Astrocyte (in vitro differentiated cells and primary cell): Measurements from ENCODE around the gene DENND6A. TPM values are rescaled to one million over a fixed set of nuclear protein-coding genes. Genes with fewer than 3 reads are reported as not detected.
A peak's percentile ranks its signal among the peaks of the same experiment; 100 is the strongest.

Experiments
- DNase-seq: peaks from one replicate; pipeline ENCODE4 v3.0.0-alpha.2; 2010; ENCODE audit warnings: low read depth
- FAIRE-seq: peaks from 2 replicates; lab custom pipeline; 2011; peaks lifted over from hg19 to GRCh38; lab: Jason Lieb, UNC
- H2AFZ ChIP-seq: 2 replicates; pipeline ENCODE4 v1.6.0; 2012; ENCODE audit warnings: low read depth, low read length, inconsistent platforms
- H3K27ac ChIP-seq: 2 replicates; pipeline ENCODE4 v1.5.1; 2011; ENCODE audit warnings: low read depth, low read length, inconsistent platforms
- H3K27me3 ChIP-seq: 2 replicates; pipeline ENCODE4 v1.6.0; 2011; ENCODE audit warnings: low read length, inconsistent platforms; ENCODE audit not compliant: insufficient read depth
- H3K36me3 ChIP-seq: 2 replicates; pipeline ENCODE4 v1.5.1; 2011; ENCODE audit warnings: low read length, inconsistent platforms; ENCODE audit not compliant: insufficient read depth
- H3K4me1 ChIP-seq: 2 replicates; pipeline ENCODE4 v1.5.1; 2011; ENCODE audit warnings: low read length, inconsistent platforms; ENCODE audit not compliant: insufficient read depth
- H3K4me2 ChIP-seq: 2 replicates; pipeline ENCODE4 v1.6.0; 2012; ENCODE audit warnings: low read length, inconsistent platforms
- H3K4me3 ChIP-seq: 2 replicates; pipeline ENCODE4 v1.5.1; 2011; ENCODE audit warnings: low read depth, mild to moderate bottlenecking, low read length, inconsistent platforms; ENCODE audit not compliant: insufficient read depth
- H3K79me2 ChIP-seq: 2 replicates; pipeline ENCODE4 v1.6.0; 2012; ENCODE audit warnings: mild to moderate bottlenecking, low read length, inconsistent platforms; ENCODE audit not compliant: insufficient read depth
- H3K9ac ChIP-seq: 2 replicates; pipeline ENCODE4 v1.6.0; 2012; ENCODE audit warnings: mild to moderate bottlenecking, low read length, inconsistent platforms
- H3K9me3 ChIP-seq: 2 replicates; pipeline ENCODE4 v1.5.1; 2012; ENCODE audit warnings: low read depth, mild to moderate bottlenecking, low read length, inconsistent platforms; ENCODE audit not compliant: insufficient read depth
- H4K20me1 ChIP-seq: 2 replicates; pipeline ENCODE4 v1.6.0; 2012; ENCODE audit warnings: low read length, inconsistent platforms; ENCODE audit not compliant: insufficient read depth
- H3K27ac Mint-ChIP-seq: one replicate; pipeline ENCODE4 v1.8.0; 2021; ENCODE audit warnings: mild to moderate bottlenecking, mixed read lengths; ENCODE audit not compliant: unreplicated experiment
- H3K27me3 Mint-ChIP-seq: one replicate; pipeline ENCODE4 v1.8.0; 2021; ENCODE audit warnings: low read depth, mixed read lengths; ENCODE audit not compliant: unreplicated experiment
- H3K36me3 Mint-ChIP-seq: one replicate; pipeline ENCODE4 v1.8.0; 2021; ENCODE audit warnings: low read depth, mixed read lengths; ENCODE audit not compliant: unreplicated experiment
- H3K4me1 Mint-ChIP-seq: one replicate; pipeline ENCODE4 v1.8.0; 2021; ENCODE audit warnings: low read depth, mixed read lengths; ENCODE audit not compliant: unreplicated experiment
- H3K4me3 Mint-ChIP-seq: one replicate; pipeline ENCODE4 v1.8.0; 2021; ENCODE audit warnings: mild to moderate bottlenecking, moderate library complexity, mixed read lengths; ENCODE audit not compliant: unreplicated experiment
- H3K9me3 Mint-ChIP-seq: one replicate; pipeline ENCODE4 v1.8.0; 2021; ENCODE audit warnings: mild to moderate bottlenecking, mixed read lengths; ENCODE audit not compliant: unreplicated experiment
- EZH2 ChIP-seq: IDR thresholded peaks from 2 replicates; pipeline ENCODE4 v1.6.1; 2012; ENCODE audit warnings: mild to moderate bottlenecking, low read length, inconsistent platforms; ENCODE audit not compliant: insufficient read depth
- total RNA-seq: library from RNA; stranded (reverse); gene quantifications from 2 replicates; pipeline ENCODE4 v1.2.1, GENCODE V29; 2021
- TF ChIP-seq, protein P1 (sequence below): IDR thresholded peaks from 2 replicates; pipeline ENCODE4 v1.5.1; 2011; ENCODE audit warnings: low read depth, mild to moderate bottlenecking, inconsistent platforms, low read length, moderate library complexity; ENCODE audit not compliant: insufficient read depth

Gene DENND6A
- total RNA-seq, 1 donor from 2014 or later: 6.6 TPM

DNA sequence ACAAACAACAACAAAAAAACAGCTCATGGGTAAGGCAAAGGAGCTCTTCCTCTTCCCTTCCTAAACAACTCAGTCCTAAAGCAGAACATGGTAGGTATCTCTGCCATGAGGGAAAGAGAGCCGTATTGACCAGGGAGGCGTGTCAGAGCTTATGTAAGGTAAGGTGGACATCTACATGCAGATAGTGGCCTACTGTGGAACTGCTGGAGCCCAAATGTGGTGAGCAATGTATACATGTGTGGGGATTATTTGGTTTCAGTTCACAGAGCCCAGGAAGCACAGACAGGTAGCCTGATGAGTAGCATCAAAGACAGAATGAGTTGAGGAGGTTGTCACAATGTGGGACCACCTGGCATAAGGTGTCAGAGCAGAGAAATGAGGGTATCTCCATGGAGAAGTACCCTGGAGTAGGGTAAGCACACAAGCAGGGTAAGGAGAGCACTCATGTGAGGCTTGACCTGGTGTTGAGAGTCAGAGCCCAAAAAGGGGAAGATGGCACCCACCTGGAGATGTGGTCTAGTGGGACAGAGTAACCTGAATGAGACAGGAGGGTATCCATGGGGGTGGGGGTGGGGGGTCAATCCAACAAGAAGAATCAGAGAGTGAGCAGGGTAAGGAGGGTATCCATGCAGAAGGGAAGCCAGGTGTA lies 45.5 kb downstream of the DENND6A start:
- no peak for FAIRE-seq
- H3K4me1 Mint-ChIP-seq: peaks cover 9% of the 10 kb centered on the region
- Histone ChIP-seq H3K4me3 (no peak overlapping the region), H3K36me3 (peaks cover 9% of the 10 kb centered on the region), H3K79me2 (no peaks in the 10 kb centered on the region), H3K4me1 (no peaks in the 10 kb centered on the region), H3K27me3 (no peaks in the 10 kb centered on the region), H3K9me3 (no peaks in the 10 kb centered on the region), H3K27ac (no peak overlapping the region), H4K20me1 (peaks cover 17% of the 10 kb centered on the region), H3K4me2 (no peak overlapping the region), H2AFZ (no peak overlapping the region), H3K9ac (no peak overlapping the region)
- DNase-seq: no peak
- peak overlapping the region; percentile 66 for H3K4me3 Mint-ChIP-seq
- no peaks in the 10 kb centered on the region for H3K27me3 Mint-ChIP-seq
- peaks cover 5% of the 10 kb centered on the region for H3K9me3 Mint-ChIP-seq
- H3K27ac Mint-ChIP-seq: no peak overlapping the region
- peaks cover 18% of the 10 kb centered on the region for H3K36me3 Mint-ChIP-seq
- TF ChIP-seq, protein P1, sequence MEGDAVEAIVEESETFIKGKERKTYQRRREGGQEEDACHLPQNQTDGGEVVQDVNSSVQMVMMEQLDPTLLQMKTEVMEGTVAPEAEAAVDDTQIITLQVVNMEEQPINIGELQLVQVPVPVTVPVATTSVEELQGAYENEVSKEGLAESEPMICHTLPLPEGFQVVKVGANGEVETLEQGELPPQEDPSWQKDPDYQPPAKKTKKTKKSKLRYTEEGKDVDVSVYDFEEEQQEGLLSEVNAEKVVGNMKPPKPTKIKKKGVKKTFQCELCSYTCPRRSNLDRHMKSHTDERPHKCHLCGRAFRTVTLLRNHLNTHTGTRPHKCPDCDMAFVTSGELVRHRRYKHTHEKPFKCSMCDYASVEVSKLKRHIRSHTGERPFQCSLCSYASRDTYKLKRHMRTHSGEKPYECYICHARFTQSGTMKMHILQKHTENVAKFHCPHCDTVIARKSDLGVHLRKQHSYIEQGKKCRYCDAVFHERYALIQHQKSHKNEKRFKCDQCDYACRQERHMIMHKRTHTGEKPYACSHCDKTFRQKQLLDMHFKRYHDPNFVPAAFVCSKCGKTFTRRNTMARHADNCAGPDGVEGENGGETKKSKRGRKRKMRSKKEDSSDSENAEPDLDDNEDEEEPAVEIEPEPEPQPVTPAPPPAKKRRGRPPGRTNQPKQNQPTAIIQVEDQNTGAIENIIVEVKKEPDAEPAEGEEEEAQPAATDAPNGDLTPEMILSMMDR: no peak
- no peak for TF ChIP-seq EZH2

DNA sequence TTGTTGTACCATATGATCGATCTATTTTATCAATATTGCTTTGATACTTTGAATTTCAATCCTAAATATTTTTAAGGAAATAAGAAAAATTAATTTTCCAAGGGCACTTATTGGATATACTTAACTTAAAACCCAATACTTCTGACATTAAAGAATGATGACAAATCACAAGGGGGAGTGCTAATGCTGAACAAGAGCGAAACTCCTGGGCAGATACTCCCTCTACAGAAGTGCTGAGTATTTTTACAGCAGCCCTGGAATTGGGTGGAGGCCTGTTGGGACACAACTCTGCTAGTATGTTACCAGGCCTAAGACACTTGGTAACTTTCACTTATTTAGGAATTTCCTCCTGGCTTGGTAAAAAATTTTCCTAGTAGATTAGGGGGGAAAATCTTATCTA lies 46.2 kb downstream of the DENND6A start:
- TF ChIP-seq, protein P1: no peak
- no peak for TF ChIP-seq EZH2
- DNase-seq (peak; percentile 22), FAIRE-seq (no peak)
- Histone ChIP-seq H3K4me3 (no peak overlapping the region), H3K4me1 (no peaks in the 10 kb centered on the region), H3K27me3 (no peaks in the 10 kb centered on the region), H3K36me3 (peaks cover 5% of the 10 kb centered on the region), H3K4me2 (no peak overlapping the region), H3K79me2 (no peaks in the 10 kb centered on the region), H3K9me3 (no peaks in the 10 kb centered on the region), H3K27ac (no peak overlapping the region), H2AFZ (no peak overlapping the region), H3K9ac (no peak overlapping the region), H4K20me1 (peaks cover 12% of the 10 kb centered on the region)
- Mint-ChIP-seq H3K27me3 (no peaks in the 10 kb centered on the region), H3K27ac (no peak overlapping the region), H3K9me3 (peaks cover 5% of the 10 kb centered on the region), H3K36me3 (peaks cover 19% of the 10 kb centered on the region), H3K4me1 (peaks cover 3% of the 10 kb centered on the region), H3K4me3 (no peak overlapping the region)

DNA sequence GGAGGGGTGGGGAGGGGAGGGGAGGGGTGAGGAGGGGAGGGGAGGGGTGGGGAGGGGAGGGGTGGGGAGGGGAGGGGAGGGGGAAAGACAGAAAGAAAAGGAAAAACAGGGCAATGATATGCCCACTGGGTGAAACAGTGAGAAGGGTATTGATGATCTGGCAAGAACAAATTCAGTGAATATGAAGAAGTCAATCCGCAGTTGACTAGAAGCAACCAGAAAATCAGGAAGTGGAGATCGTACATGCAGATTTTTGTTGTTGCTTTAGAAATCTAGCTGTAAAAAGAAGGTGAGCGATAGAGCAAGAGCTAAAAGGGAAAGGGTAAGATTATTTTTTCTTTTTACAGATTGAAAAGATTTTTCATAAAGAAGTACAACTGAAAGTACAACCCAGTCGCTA lies 48.1 kb downstream of the DENND6A start:
- no peak overlapping the region for H3K4me2 ChIP-seq
- no peak overlapping the region for H3K4me3 Mint-ChIP-seq
- no peaks in the 10 kb centered on the region for H3K79me2 ChIP-seq
- no peak overlapping the region for H3K4me3 ChIP-seq
- H3K27ac ChIP-seq: no peak overlapping the region
- H3K36me3 ChIP-seq: peaks cover 10% of the 10 kb centered on the region
- H2AFZ ChIP-seq: no peak overlapping the region
- no peaks in the 10 kb centered on the region for H3K27me3 ChIP-seq
- H3K4me1 Mint-ChIP-seq: peaks cover 3% of the 10 kb centered on the region
- no peaks in the 10 kb centered on the region for H3K9me3 ChIP-seq
- no peak overlapping the region for H3K27ac Mint-ChIP-seq
- no peak for DNase-seq
- TF ChIP-seq, protein P1: no peak
- TF ChIP-seq EZH2: no peak
- no peak for FAIRE-seq
- H3K4me1 ChIP-seq: no peaks in the 10 kb centered on the region
- peaks cover 12% of the 10 kb centered on the region for H4K20me1 ChIP-seq
- H3K27me3 Mint-ChIP-seq: no peaks in the 10 kb centered on the region
- peaks cover 22% of the 10 kb centered on the region for H3K36me3 Mint-ChIP-seq
- H3K9me3 Mint-ChIP-seq: peaks cover 5% of the 10 kb centered on the region
- H3K9ac ChIP-seq: no peak overlapping the region
